Right ventricle myocardium inferior (tissue), 1 donor: ENCODE results near the gene GYG2. TPM values are rescaled to one million over a fixed set of nuclear protein-coding genes. Genes with fewer than 3 reads are reported as not detected.
"Not testable (repeated sequence)": the region's sequence is repeated elsewhere in the genome, so short reads cannot be mapped to it uniquely, and the experiment has no call there.

ENCODE experiments used
- ATAC-seq: fragments of 200-7000 bp; cut with Tn5 transposase; one replicate; pipeline ENCODE4 v1.9.1; 2020; ENCODE audit warnings: mild to moderate bottlenecking, moderate library complexity
- DNase-seq: peaks from one replicate; pipeline ENCODE4 v3.0.0; 2021; ENCODE audit errors: missing footprints
- intact Hi-C: fragments of 100-400 bp; cut with DNase I; formaldehyde crosslinking; loops from one replicate; pipeline ENCODE4 v1.11.0; 2022
- total RNA-seq: library from RNA; stranded (reverse); fragmentation: NEBNext Ultra II Directional; extraction: Animal tissue kit (Norgen Biotek cat#: 25700); gene quantifications from one replicate; pipeline ENCODE4 v1.2.1, GENCODE V29; 2021
- donor health status: DM: no; HTN: yes; CAD: no; lungs with severe emphysema.

The GYG2 gene
- total RNA-seq, 1 donor from 2014 or later = 1.5 TPM

- DNase-seq (peak; percentile 64), ATAC-seq (peak; percentile 85)
- intact Hi-C loops = not testable (repeated sequence)
These were observed 23.9 kb upstream of the GYG2 start for GRCh38 chrX:2804858-2805257.

GRCh38 chrX:2811271-2811670, 17.5 kb upstream of the GYG2 start:
- DNase-seq (no peak), ATAC-seq (no peak)
- intact Hi-C loops = loop anchor here (5.0 kb wide), 2 partner anchors 109 to 169 kb away; no protein-coding TSS in a partner anchor

GRCh38 chrX:2812161-2812907, 16.4 kb upstream of the GYG2 start:
- not testable (repeated sequence) for DNase-seq
- intact Hi-C loops = loop anchor here (5.0 kb wide), 2 partner anchors 110 to 170 kb away; no protein-coding TSS in a partner anchor
- peak; percentile 54 for ATAC-seq

- ATAC-seq (no peak), DNase-seq (no peak)
- intact Hi-C loops = no loop called here
These were observed 11.7 kb upstream of the GYG2 start for GRCh38 chrX:2817036-2817435.

- no peak for ATAC-seq
- intact Hi-C loops = no loop called here
- DNase-seq = no peak
These were observed 9.2 kb upstream of the GYG2 start for GRCh38 chrX:2819345-2820135.

- no peak for ATAC-seq
These were observed 8.5 kb upstream of the GYG2 start for GRCh38 chrX:2820136-2820771.

GRCh38 chrX:2823795-2824386, 4.8 kb upstream of the GYG2 start:
- intact Hi-C loops = no loop called here
- no peak for DNase-seq

More at GRCh38 chrX:2820136-2820771, 8.5 kb upstream of the GYG2 start:
- no peak for DNase-seq
- intact Hi-C loops = no loop called here

GRCh38 chrX:2824886-2825285, 3.8 kb upstream of the GYG2 start:
- no peak for ATAC-seq
- intact Hi-C loops = no loop called here
- DNase-seq = no peak

More at GRCh38 chrX:2823795-2824386, 4.8 kb upstream of the GYG2 start:
- ATAC-seq = no peak

GRCh38 chrX:2828959-2829411, 255 bp downstream of the GYG2 start:
- DNase-seq = no peak
- no peak for ATAC-seq
- intact Hi-C loops = no loop called here

GRCh38 chrX:2829469-2830246, 928 bp downstream of the GYG2 start:
- DNase-seq = no peak
- intact Hi-C loops = no loop called here
- no peak for ATAC-seq

GRCh38 chrX:2831471-2832228, 2.9 kb downstream of the GYG2 start:
- ATAC-seq (no peak), DNase-seq (no peak)
- intact Hi-C loops = no loop called here

- ATAC-seq (no peak), DNase-seq (no peak)
- intact Hi-C loops = no loop called here
These were observed 9.2 kb downstream of the GYG2 start for GRCh38 chrX:2837961-2838360.

GRCh38 chrX:2840961-2841360, 12.2 kb downstream of the GYG2 start:
- no peak for DNase-seq
- ATAC-seq = no peak
- intact Hi-C loops = no loop called here

- DNase-seq = no peak
- intact Hi-C loops = no loop called here
- ATAC-seq = no peak
These were observed 12.8 kb downstream of the GYG2 start for GRCh38 chrX:2841537-2841936.

- DNase-seq (no peak), ATAC-seq (no peak)
- intact Hi-C loops = no loop called here
These were observed 18.3 kb downstream of the GYG2 start for GRCh38 chrX:2846992-2847391.

- no peak for DNase-seq
- intact Hi-C loops = no loop called here
- ATAC-seq = no peak
These were observed 20.2 kb downstream of the GYG2 start for GRCh38 chrX:2848871-2849301.

GRCh38 chrX:2854918-2855317, 26.2 kb downstream of the GYG2 start:
- intact Hi-C loops = no loop called here
- DNase-seq (no peak), ATAC-seq (no peak)

- intact Hi-C loops = no loop called here
- ATAC-seq = no peak
- DNase-seq = no peak
These were observed 27.0 kb downstream of the GYG2 start for GRCh38 chrX:2855761-2856160.
